IMR-90 (cell line): Measurements from ENCODE around the gene HSPA12A.

Experiments
- CTCF ChIP-seq: conservative IDR thresholded peaks from 2 replicates; pipeline ENCODE4 v1.5.1; 2012; ENCODE audit warnings: mild to moderate bottlenecking, low read depth, low read length, improper control_type of control experiment
- FOS ChIP-seq: fragments of 150-350 bp; IDR thresholded peaks from 2 replicates; pipeline ENCODE4 v1.6.1; 2016; ENCODE audit warnings: low read depth, low read length
- MAFK ChIP-seq: IDR thresholded peaks from 2 replicates; pipeline ENCODE4 v1.6.1; 2012; ENCODE audit warnings: low read depth, low read length, improper control_type of control experiment
- MXI1 ChIP-seq: IDR thresholded peaks from 2 replicates; pipeline ENCODE4 v1.6.1; 2012; ENCODE audit warnings: low read depth, mild to moderate bottlenecking, low read length, moderate library complexity, borderline replicate concordance
- RAD21 ChIP-seq: IDR thresholded peaks from 2 replicates; pipeline ENCODE4 v1.6.1; 2012; ENCODE audit warnings: low read length, improper control_type of control experiment

GRCh38 chr10:116713846-116714245 lies 28.5 kb downstream of the HSPA12A start:
- TF ChIP-seq CTCF = no peak
- no peak for TF ChIP-seq FOS
- no peak for TF ChIP-seq MAFK
- TF ChIP-seq RAD21 = no peak
- TF ChIP-seq MXI1 = no peak
